WTC11 (cell line): ENCODE data around the gene EVC2. TPM values are rescaled to one million over a fixed set of nuclear protein-coding genes. Genes with fewer than 3 reads are reported as not detected.

Source experiments
- total RNA-seq: library from RNA; stranded (reverse); gene quantifications from 3 replicates; pipeline ENCODE4 v1.2.3, GENCODE V29; 2021

The EVC2 gene
- total RNA-seq, 1 experiment from 2014 or later = 4.8 TPM

Other genes with a start within 250 kb of the EVC2 start
- 10.4 to 14.0 TPM (median 12.5 TPM) in 3 replicates for gene EVC, start 2.6 kb upstream of the EVC2 start, total RNA-seq
- 109 to 134 TPM (median 110 TPM) in 3 replicates for gene CRMP1, start 184.5 kb upstream of the EVC2 start, total RNA-seq